GM19240 (cell line): ENCODE measurements around the gene GNAI3.

Experiments
- DNase-seq: peaks from one replicate; pipeline ENCODE4 v3.0.0; 2011; ENCODE audit warnings: low spot score; ENCODE audit not compliant: insufficient read length

The GNAI3 gene

DNA sequence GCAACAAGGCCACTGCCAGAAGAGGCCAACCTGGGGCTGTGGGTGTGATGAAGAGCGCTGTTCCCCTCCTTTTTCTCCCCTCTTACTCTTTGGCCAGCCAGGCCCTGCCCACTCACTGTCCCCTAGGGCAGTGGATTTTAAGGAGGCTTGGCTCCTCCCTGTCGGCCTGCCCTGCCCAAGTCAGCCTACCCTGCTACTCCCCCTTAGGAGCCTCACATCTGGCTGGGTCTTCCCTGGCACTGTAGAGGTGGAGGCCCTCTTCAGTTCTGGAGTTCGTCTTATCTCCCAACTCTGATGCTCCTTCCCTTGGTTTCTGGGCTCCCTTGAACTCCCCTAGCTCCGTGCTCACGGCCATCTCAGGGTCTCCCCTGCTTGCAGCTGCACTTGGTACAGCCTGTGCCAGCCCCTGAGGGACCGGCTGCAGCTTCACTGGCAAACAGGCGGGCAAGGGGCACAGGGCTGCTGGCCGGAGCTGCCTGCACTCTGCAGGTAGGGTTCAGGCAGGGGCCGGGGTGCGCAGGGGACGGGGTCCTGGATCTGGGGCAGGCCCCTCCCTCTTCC, 75.3 kb downstream of the GNAI3 start:
- no peak for DNase-seq

- DNase-seq = no peak
Observed at GRCh38 chr1:109624201-109625010, 76.0 kb downstream of the GNAI3 start.

DNA sequence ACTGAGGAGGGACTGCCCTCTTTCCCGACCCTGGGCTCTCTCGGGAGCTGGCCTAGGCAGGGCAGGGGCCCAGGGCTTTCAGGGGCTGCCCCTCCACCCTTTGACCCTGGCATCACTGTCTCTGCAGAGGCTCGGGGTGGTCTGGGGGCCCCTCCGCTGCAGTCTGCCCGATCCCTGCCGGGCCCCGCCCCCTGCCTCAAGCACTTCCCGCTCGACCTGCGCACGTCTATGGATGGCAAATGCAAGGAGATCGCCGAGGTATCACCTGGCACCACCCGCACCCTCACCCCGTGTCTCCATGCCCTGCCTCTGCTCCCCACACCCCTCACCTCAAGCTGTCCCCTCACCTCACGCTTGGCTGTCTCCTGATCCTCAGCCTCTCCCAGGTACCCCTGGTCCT, 76.8 kb downstream of the GNAI3 start:
- no peak for DNase-seq

GRCh38 chr1:109625601-109626560, 77.5 kb downstream of the GNAI3 start:
- DNase-seq = no peak

- DNase-seq = no peak
Observed at GRCh38 chr1:109626682-109627408, 78.4 kb downstream of the GNAI3 start.

- DNase-seq = no peak
Observed at GRCh38 chr1:109627692-109628399, 79.4 kb downstream of the GNAI3 start.

DNA sequence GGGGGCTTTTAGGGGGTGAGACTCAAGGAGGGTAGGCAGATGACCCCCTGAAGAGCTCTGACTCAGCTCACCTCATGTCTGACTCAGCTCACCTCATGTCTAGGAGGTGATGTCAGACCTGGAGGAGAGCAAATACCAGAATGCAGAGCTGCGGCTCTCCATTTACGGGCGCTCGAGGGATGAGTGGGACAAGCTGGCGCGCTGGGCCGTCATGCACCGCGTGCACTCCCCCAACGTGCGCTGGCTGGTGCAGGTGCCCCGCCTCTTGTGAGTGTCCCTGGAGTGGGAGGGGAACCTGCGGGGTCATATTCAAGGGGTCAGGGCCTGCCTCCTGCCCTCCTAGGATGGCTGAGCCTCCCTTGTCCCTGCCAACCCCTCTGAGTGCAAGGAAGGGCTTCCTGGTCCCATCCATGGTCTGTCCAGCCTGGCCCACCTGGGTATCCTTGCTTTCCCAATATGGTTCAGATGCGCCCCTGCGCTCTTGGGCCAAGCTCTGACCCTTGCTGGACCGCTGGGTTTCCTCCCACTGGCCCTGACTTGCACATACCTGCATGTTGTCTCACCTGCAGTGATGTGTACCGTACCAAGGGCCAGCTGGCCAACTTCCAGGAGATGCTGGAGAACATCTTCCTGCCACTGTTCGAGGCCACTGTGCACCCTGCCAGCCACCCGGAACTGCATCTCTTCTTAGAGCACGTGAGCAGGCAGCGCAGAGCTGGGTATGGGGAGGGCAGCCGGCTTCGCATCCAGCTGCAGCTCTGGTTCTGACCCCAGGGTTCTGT, 80.3 kb downstream of the GNAI3 start:
- no peak for DNase-seq

GRCh38 chr1:109629372-109630030, 81.1 kb downstream of the GNAI3 start:
- DNase-seq = no peak

GRCh38 chr1:109630081-109630897, 81.9 kb downstream of the GNAI3 start:
- DNase-seq = no peak

- no peak for DNase-seq
Observed at GRCh38 chr1:109630898-109631512, 82.6 kb downstream of the GNAI3 start.

GRCh38 chr1:109631513-109632505, 83.4 kb downstream of the GNAI3 start:
- no peak for DNase-seq

DNA sequence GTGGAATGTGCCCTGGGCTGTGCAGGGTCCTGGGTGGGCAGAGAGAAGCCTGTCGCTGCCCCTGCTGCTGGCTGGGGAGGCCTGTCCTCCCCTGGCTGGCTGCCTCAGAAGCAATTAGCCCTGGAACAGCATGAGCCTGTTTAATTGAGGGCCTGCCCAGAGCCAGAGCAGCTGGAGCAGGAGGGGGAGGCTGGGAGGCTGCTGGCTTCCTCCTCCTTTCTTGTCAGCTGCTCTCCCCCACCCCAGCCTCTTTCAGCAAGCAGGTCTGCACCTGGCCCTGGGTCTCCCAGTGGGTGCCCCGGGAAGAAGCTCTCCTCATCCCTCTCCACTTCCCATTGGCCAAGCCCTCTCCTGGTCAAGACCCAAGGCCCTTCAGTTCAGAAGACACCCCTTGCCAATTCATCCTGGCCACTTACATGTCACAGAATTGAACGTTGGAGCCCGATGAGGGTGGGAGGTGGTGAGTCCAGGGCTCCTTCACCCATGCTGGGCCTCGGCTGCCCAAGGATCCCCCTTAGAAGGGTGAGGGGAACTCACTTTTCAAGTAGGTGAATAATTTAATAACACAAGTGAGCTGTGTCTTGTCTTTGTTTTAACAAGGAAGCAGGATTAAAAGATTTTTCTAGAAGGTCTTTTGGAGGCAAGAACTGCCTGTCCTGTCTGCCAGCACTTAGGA, 84.4 kb downstream of the GNAI3 start:
- DNase-seq = no peak

DNA sequence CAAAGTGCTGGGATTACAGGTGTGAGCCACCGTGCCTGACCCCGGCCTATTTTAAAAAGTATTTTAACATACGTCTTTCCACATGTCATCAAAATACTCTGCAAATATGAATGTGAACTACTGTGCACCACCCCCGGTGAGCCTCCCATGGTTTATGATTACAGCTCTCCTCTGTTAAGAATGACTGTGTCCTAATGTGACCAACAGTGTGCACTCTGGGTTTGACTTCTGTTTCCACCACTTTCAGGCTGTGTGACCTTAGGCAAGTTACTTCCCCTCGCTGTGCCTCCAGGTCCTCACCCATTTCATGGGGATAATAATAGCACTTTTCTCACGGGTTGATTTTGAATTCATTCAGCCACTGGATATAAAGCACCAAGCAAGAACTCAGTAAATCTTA, 85.9 kb downstream of the GNAI3 start:
- no peak for DNase-seq

DNA sequence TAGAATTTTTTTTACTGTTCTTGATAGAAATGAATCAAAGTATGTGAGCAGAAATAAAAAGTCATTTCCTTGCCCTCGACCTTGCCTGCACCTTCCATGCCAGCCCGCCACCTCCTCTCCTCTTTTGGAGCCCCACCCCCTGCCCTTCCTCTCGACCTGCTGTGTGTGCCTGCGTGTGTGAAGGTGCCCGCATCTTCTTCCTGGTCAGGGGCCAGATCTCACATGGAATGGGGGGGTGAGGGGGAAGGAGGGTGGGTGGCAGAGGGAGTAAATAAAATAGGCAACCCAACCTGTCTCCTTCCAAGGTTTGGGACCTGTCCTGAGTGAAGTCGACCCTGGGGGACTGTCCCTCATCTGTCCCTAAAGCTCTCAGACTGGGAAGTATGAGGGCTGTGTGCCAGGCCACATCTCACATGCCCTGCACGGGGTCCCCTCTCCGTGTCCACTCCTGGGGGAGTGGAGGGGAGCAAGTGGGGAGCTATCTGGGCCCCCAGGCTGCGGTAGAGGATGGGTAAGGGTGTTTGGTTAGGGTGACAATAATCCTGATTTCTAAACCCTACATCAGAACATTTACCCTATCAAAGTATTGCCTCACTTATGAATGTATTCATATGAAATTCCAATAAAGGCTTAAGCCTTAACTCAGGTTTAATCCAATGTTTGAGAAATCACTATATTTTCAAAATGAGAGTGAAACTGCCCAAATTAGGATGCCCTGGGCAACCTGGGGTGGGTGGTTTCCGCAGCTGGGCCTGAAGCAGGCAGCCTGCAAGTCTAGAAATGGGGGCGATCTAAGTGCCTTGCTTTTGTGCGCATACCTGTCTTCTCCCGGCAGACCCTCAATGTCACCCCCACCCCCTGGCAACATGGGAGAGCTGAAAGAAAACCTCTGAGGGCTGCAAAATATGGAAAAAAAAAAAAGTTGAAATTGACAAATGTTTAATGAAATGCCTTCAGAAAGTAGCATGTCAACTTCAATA, 86.6 kb downstream of the GNAI3 start:
- no peak for DNase-seq

DNA sequence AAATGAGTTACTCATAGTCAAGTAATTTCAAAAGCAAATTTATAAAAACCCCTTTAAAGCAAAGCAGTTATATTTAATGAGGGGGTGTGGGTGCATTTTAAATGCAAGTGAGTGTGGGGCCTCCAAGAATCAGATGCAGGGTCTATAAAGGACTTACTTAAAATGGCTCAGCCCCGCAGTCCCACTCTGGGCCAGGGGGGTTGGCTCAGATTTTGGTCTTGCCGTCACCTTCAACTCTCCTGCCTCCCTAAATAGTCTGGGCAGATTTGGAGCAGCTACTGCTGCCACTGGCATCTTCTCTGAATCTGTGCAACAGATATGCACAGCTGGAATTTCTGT, 87.4 kb downstream of the GNAI3 start:
- no peak for DNase-seq
